Stimulated activated CD4-positive, alpha-beta T cell treated with anti-CD3 and anti-CD28 coated beads, Interleukin-2, amount 100 ng/mL, for 24 hours (primary cell): ENCODE data around the gene PRKRA.
A peak's percentile ranks its signal among the peaks of the same experiment; 100 is the strongest.
"Not testable (repeated sequence)": the region's sequence is repeated elsewhere in the genome, so short reads cannot be mapped to it uniquely, and the experiment has no call there.

Experiments
- DNase-seq, 2 donors: peaks; one replicate each; pipeline ENCODE4 v3.0.0-alpha.2; 2020

The PRKRA gene

GRCh38 chr2:178457390-178457886, 6.5 kb upstream of the PRKRA start:
- no peak for DNase-seq

- DNase-seq: no peak
Observed at GRCh38 chr2:178455947-178456346, 5.0 kb upstream of the PRKRA start.

- no peak for DNase-seq
Observed at GRCh38 chr2:178452870-178453269, 1.9 kb upstream of the PRKRA start.

- no peak for DNase-seq
Observed at GRCh38 chr2:178452334-178452733, 1.4 kb upstream of the PRKRA start.

GRCh38 chr2:178450524-178450773, 526 bp downstream of the PRKRA start:
- DNase-seq: no peak

GRCh38 chr2:178449700-178450523, 1.1 kb downstream of the PRKRA start:
- peak; percentile 9 to 23 for DNase-seq

- no peak for DNase-seq
Observed at GRCh38 chr2:178448968-178449661, 1.9 kb downstream of the PRKRA start.

GRCh38 chr2:178441426-178441825, 9.5 kb downstream of the PRKRA start:
- no peak for DNase-seq

GRCh38 chr2:178436662-178437061, 14.3 kb downstream of the PRKRA start:
- no peak for DNase-seq

GRCh38 chr2:178429336-178429735, 21.6 kb downstream of the PRKRA start:
- DNase-seq: no peak

GRCh38 chr2:178428396-178428806, 22.6 kb downstream of the PRKRA start:
- no peak for DNase-seq

GRCh38 chr2:178427458-178427857, 23.5 kb downstream of the PRKRA start:
- no peak for DNase-seq

- no peak for DNase-seq
Observed at GRCh38 chr2:178426388-178426787, 24.6 kb downstream of the PRKRA start.

- DNase-seq: no peak
Observed at GRCh38 chr2:178425255-178425827, 25.6 kb downstream of the PRKRA start.

GRCh38 chr2:178423746-178424145, 27.2 kb downstream of the PRKRA start:
- not testable (repeated sequence) for DNase-seq

- no peak for DNase-seq
Observed at GRCh38 chr2:178422097-178422496, 28.9 kb downstream of the PRKRA start.

GRCh38 chr2:178420463-178420999, 30.4 kb downstream of the PRKRA start:
- DNase-seq: no peak

- DNase-seq: no peak
Observed at GRCh38 chr2:178419123-178419522, 31.9 kb downstream of the PRKRA start.

- no peak for DNase-seq
Observed at GRCh38 chr2:178418426-178418825, 32.5 kb downstream of the PRKRA start.

- DNase-seq: no peak
Observed at GRCh38 chr2:178417916-178418315, 33.1 kb downstream of the PRKRA start.

- no peak for DNase-seq
Observed at GRCh38 chr2:178415979-178416378, 35.0 kb downstream of the PRKRA start.

GRCh38 chr2:178414266-178415247, 36.4 kb downstream of the PRKRA start:
- DNase-seq: peak; percentile 80 to 81
